Endothelial cell of umbilical vein (primary cell): ENCODE data around the gene RAI1. TPM values are rescaled to one million over a fixed set of nuclear protein-coding genes. Genes with fewer than 3 reads are reported as not detected.

Source experiments
- BruUV-seq: library from RNA; stranded (reverse); fragments of 400-500 nt; replicated peaks from 2 replicates; lab custom pipeline; 2021; lab: Mats Ljungman, UMichigan
- CTCF ChIA-PET: fragments of 300-600, 350-600 bp; sonication (Branson Sonifier 250); formaldehyde crosslinking; loops from one replicate; lab custom pipeline; 2021; ENCODE audit warnings: antibody characterized with exemption, inconsistent platforms; lab: Charles Lee
- POLR2A ChIA-PET: fragments of 300-600, 350-600 bp; sonication (Branson Sonifier 250); formaldehyde crosslinking; loops from one replicate; lab custom pipeline; 2021; ENCODE audit warnings: antibody characterized with exemption, inconsistent platforms; lab: Charles Lee
- DNase-seq: peaks from one replicate; pipeline ENCODE4 v3.0.0-alpha.2; 2011; ENCODE audit warnings: low read depth, low spot score
- FAIRE-seq: peaks from 2 replicates; lab custom pipeline; 2011; peaks lifted over from hg19 to GRCh38; lab: Jason Lieb, UNC
- H2AFZ ChIP-seq: 2 replicates; pipeline ENCODE4 v1.6.0; 2012; ENCODE audit warnings: low read depth, low read length, control low read depth, inconsistent platforms
- H3K27ac ChIP-seq: 2 replicates; pipeline ENCODE4 v1.5.1; 2011; ENCODE audit warnings: low read depth, mild to moderate bottlenecking, control low read depth, low read length, moderate library complexity; ENCODE audit not compliant: insufficient read depth
- H3K27me3 ChIP-seq, 2 experiments: 2 replicates each; pipeline versions ENCODE4 v1.6.0 to v1.6.1; 2011; ENCODE audit warnings: low read length in 2 of 2, mixed read lengths in 1 of 2; ENCODE audit not compliant: control insufficient read depth in 2 of 2, insufficient read depth in 2 of 2
- H3K36me3 ChIP-seq, 2 experiments: 2 replicates in 1 of 2; 3 replicates in 1 of 2; pipeline ENCODE4 v1.5.1; 2011; ENCODE audit warnings: low read length in 2 of 2, mild to moderate bottlenecking in 1 of 2, moderate library complexity in 1 of 2; ENCODE audit not compliant: control insufficient read depth in 2 of 2, insufficient read depth in 2 of 2; ENCODE audit errors: extremely low read depth in 1 of 2
- H3K4me1 ChIP-seq: 3 replicates; pipeline ENCODE4 v1.5.1; 2011; ENCODE audit warnings: mild to moderate bottlenecking, low read length; ENCODE audit not compliant: control insufficient read depth, insufficient read depth; ENCODE audit errors: extremely low read depth
- H3K4me2 ChIP-seq: 2 replicates; pipeline ENCODE4 v1.6.1; 2011; ENCODE audit warnings: low read length, control low read depth, mixed read lengths; ENCODE audit not compliant: insufficient read depth
- H3K4me3 ChIP-seq, 3 experiments: fragments of 200-600 bp in 1 of 3; sonication (generic), shearing (Covaris generic) in 1 of 3; replicated peaks in 1 of 3; 2 replicates each; pipeline ENCODE4 v1.5.1; 2011 to 2016; ENCODE audit warnings: control low read depth in 3 of 3, low read length in 3 of 3, mild to moderate bottlenecking in 2 of 3, inconsistent platforms in 1 of 3, low read depth in 1 of 3, moderate library complexity in 1 of 3; ENCODE audit not compliant: insufficient read depth in 1 of 3
- H3K79me2 ChIP-seq: 2 replicates; pipeline ENCODE4 v1.6.0; 2012; ENCODE audit warnings: low read length, inconsistent platforms; ENCODE audit not compliant: control insufficient read depth, insufficient read depth
- H3K9ac ChIP-seq: replicated peaks from 2 replicates; pipeline ENCODE3; 2011; ENCODE audit warnings: low read length, control low read depth; ENCODE audit not compliant: insufficient read depth; ENCODE audit errors: extremely low read depth
- H3K9me1 ChIP-seq: replicated peaks from 3 replicates; pipeline ENCODE4 v1.6.0; 2011; ENCODE audit warnings: mild to moderate bottlenecking, low read length; ENCODE audit not compliant: control insufficient read depth, insufficient read depth; ENCODE audit errors: extremely low read depth
- H3K9me3 ChIP-seq: replicated peaks from 2 replicates; pipeline ENCODE4 v1.5.1; 2012; ENCODE audit warnings: low read length, inconsistent platforms; ENCODE audit not compliant: control insufficient read depth, insufficient read depth
- H4K20me1 ChIP-seq: replicated peaks from 2 replicates; pipeline ENCODE3; 2011; ENCODE audit warnings: mild to moderate bottlenecking, low read length; ENCODE audit not compliant: control insufficient read depth, insufficient read depth; ENCODE audit errors: extremely low read depth
- EZH2 ChIP-seq: IDR thresholded peaks from 2 replicates; pipeline ENCODE4 v1.6.1; 2012; ENCODE audit warnings: borderline replicate concordance, low read depth, mild to moderate bottlenecking, moderate library complexity, low read length, inconsistent platforms; ENCODE audit not compliant: severe bottlenecking
- FOS ChIP-seq: IDR thresholded peaks from 2 replicates; pipeline ENCODE4 v1.6.1; 2011; ENCODE audit warnings: mild to moderate bottlenecking, low read length, moderate library complexity, borderline replicate concordance; ENCODE audit not compliant: insufficient read depth
- JUN ChIP-seq: IDR thresholded peaks from 2 replicates; pipeline ENCODE4 v1.6.1; 2011; ENCODE audit warnings: borderline replicate concordance, low read depth; ENCODE audit not compliant: insufficient read length, insufficient read depth
- MYC ChIP-seq: IDR thresholded peaks from one replicate; pipeline ENCODE4 v1.6.1; 2011; ENCODE audit warnings: mild to moderate bottlenecking, low read depth, low read length
- POLR2A ChIP-seq: IDR thresholded peaks from 2 replicates; pipeline ENCODE4 v1.6.1; 2012; ENCODE audit warnings: low read depth, mild to moderate bottlenecking, control low read depth, low read length
- dilution Hi-C: fragments of 300-500 bp; cut with MboI; formaldehyde crosslinking; loops from one replicate; pipeline ENCODE4 v1.15.0; 2019; ENCODE audit warnings: low sequenced_read_pairs; ENCODE audit not compliant: extremely low pct_ligation_motif_present
- intact Hi-C: fragments of 100-400 bp; cut with micrococcal nuclease; formaldehyde crosslinking; loops from one replicate; pipeline ENCODE4 v1.10.0; 2022
- polyA plus RNA-seq, 4 experiments: library from polyadenylated mRNA; depleted of rRNA in 3 of 4; stranded (reverse) in 3 of 4; unstranded in 1 of 4; fragments of >200 nt; gene quantifications; 2 replicates each; pipeline versions ENCODE4 v1.2.1 to v1.2.3, GENCODE V29; 2011 to 2012; ENCODE audit warnings: missing spikeins in 1 of 4
- total RNA-seq: library from RNA; stranded (reverse); gene quantifications from 2 replicates; pipeline ENCODE4 v1.2.3, GENCODE V29; 2021
- TF ChIP-seq, protein P1 (sequence below), 2 donors: IDR thresholded peaks; 1 replicate in 1 of 2; 2 replicates in 1 of 2; pipeline ENCODE4 v1.5.1; 2011; ENCODE audit warnings: low read length in 2 of 2, mild to moderate bottlenecking in 2 of 2, moderate library complexity in 2 of 2, control low read depth in 1 of 2, inconsistent platforms in 1 of 2, low read depth in 1 of 2; ENCODE audit not compliant: insufficient read depth in 1 of 2; ENCODE audit errors: extremely low read depth in 1 of 2
- TF ChIP-seq, protein P2 (sequence below): IDR thresholded peaks from 2 replicates; pipeline ENCODE4 v1.6.1; 2011; ENCODE audit not compliant: insufficient read depth, insufficient read length

Gene RAI1
- total and polyA plus RNA-seq, 2 donors (not counting 3 experiments of a cell fraction or from before 2014, with no cell fraction given), result 7.8 to 43.3 TPM

DNA sequence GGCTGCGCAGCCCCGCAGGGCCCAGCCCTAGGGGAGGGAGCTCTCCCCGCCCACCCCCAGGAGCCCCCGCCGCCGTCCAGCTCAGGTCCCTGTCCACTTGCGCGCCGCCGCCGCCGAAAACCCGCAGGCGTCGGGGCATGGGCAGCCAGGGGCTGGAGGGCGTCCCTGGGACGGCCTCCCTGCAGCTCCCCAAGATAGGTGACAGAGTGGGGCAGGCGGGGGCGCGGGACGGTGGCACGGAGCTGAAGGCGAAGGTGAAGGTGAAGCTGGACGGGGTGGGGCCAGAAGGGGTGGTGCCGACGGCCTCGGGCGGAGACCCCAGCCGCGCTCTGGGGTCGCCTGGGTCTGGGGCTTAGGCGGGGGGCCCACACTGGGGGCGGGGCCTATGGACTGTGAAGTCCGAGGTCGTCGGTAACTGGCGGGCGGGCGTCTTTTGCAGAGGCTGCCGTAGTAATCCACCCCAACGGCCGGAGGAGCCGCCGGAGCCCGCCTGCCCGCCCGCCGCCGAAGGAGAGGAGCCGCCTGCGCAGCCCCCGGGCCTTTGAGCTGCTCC lies 128.3 kb downstream of the RAI1 start:
- dilution Hi-C loops (no loop called here), intact Hi-C loops (loop anchor here (1.0 kb wide), 1 partner anchor 27 kb away; the partner anchor contains the start of gene SREBF1)
- Histone ChIP-seq H3K9me1 (no peaks in the 10 kb centered on the region), H3K9me3 (no peaks in the 10 kb centered on the region), H3K27me3 (no peaks in the 10 kb centered on the region), H3K27ac (no peak overlapping the region), H3K4me1 (peaks cover 3% of the 10 kb centered on the region), H3K4me2 (no peak overlapping the region), H3K79me2 (no peaks in the 10 kb centered on the region), H3K9ac (no peak overlapping the region), H2AFZ (no peak overlapping the region), H4K20me1 (no peaks in the 10 kb centered on the region), H3K4me3 (no peak overlapping the region), H3K36me3 (peaks cover 8 to 20% of the 10 kb centered on the region in 2 experiments)
- no peak for DNase-seq
- BruUV-seq, result no TSS peak
- FAIRE-seq, result no peak
- POLR2A ChIA-PET, result no interaction called here
- CTCF ChIA-PET, result interaction anchor here (1.7 to 8.9 kb wide), 3 partner anchors 53 to 130 kb away, joined by 7 to 68 read pairs (median 11); no protein-coding TSS in a partner anchor
- no peak for TF ChIP-seq EZH2
- TF ChIP-seq POLR2A, result no peak
- TF ChIP-seq FOS, result no peak
- TF ChIP-seq, protein P1, sequence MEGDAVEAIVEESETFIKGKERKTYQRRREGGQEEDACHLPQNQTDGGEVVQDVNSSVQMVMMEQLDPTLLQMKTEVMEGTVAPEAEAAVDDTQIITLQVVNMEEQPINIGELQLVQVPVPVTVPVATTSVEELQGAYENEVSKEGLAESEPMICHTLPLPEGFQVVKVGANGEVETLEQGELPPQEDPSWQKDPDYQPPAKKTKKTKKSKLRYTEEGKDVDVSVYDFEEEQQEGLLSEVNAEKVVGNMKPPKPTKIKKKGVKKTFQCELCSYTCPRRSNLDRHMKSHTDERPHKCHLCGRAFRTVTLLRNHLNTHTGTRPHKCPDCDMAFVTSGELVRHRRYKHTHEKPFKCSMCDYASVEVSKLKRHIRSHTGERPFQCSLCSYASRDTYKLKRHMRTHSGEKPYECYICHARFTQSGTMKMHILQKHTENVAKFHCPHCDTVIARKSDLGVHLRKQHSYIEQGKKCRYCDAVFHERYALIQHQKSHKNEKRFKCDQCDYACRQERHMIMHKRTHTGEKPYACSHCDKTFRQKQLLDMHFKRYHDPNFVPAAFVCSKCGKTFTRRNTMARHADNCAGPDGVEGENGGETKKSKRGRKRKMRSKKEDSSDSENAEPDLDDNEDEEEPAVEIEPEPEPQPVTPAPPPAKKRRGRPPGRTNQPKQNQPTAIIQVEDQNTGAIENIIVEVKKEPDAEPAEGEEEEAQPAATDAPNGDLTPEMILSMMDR (IDR thresholded peaks at IDR 0.05; ENCODE audit: extremely low read depth in 1 of 2, insufficient read depth in 1 of 2, low read depth in 1 of 2, low read length in 2 of 2), result no peak
- TF ChIP-seq JUN, result no peak
- no peak for TF ChIP-seq MYC
- TF ChIP-seq, protein P2, sequence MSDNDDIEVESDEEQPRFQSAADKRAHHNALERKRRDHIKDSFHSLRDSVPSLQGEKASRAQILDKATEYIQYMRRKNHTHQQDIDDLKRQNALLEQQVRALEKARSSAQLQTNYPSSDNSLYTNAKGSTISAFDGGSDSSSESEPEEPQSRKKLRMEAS, result no peak
